Epithelial cell of proximal tubule (primary cell): Measurements from ENCODE around the gene NDUFAF7. TPM values are rescaled to one million over a fixed set of nuclear protein-coding genes. Genes with fewer than 3 reads are reported as not detected.
A peak's percentile ranks its signal among the peaks of the same experiment; 100 is the strongest.

Experiments used
- DNase-seq: peaks from one replicate; pipeline ENCODE4 v3.0.0-alpha.2; 2011; ENCODE audit warnings: low read depth
- H3K4me3 ChIP-seq: 2 replicates; pipeline ENCODE4 v1.5.1; 2011; ENCODE audit warnings: low read depth, mild to moderate bottlenecking, low read length
- CTCF ChIP-seq: conservative IDR thresholded peaks from 2 replicates; pipeline ENCODE4 v1.5.1; 2012; ENCODE audit warnings: low read depth, mild to moderate bottlenecking, low read length
- total RNA-seq: library from RNA; depleted of rRNA; stranded (reverse); fragments of >200 nt; gene quantifications from 2 replicates; pipeline ENCODE4 v1.2.3, GENCODE V29; 2015

NDUFAF7 gene
- total RNA-seq, 1 donor from 2014 or later, result 11.5 TPM

- peak overlapping the region; percentile 68 for H3K4me3 ChIP-seq
- no peak for TF ChIP-seq CTCF
- DNase-seq, result no peak
Measured at GRCh38 chr2:37232131-37232933, 874 bp downstream of the NDUFAF7 start.

GRCh38 chr2:37243435-37243834 lies 12.0 kb downstream of the NDUFAF7 start:
- H3K4me3 ChIP-seq, result no peak overlapping the region
- no peak for TF ChIP-seq CTCF
- DNase-seq, result no peak

GRCh38 chr2:37244017-37244416 lies 12.6 kb downstream of the NDUFAF7 start:
- DNase-seq, result no peak
- no peak for TF ChIP-seq CTCF
- H3K4me3 ChIP-seq, result no peak overlapping the region

GRCh38 chr2:37244755-37245154 lies 13.3 kb downstream of the NDUFAF7 start:
- H3K4me3 ChIP-seq, result no peak overlapping the region
- TF ChIP-seq CTCF, result no peak
- DNase-seq, result no peak

GRCh38 chr2:37246205-37246604 lies 14.7 kb downstream of the NDUFAF7 start:
- TF ChIP-seq CTCF, result no peak
- no peak for DNase-seq
- no peak overlapping the region for H3K4me3 ChIP-seq

GRCh38 chr2:37250869-37251740 lies 19.6 kb downstream of the NDUFAF7 start:
- DNase-seq, result no peak
- no peak for TF ChIP-seq CTCF
- H3K4me3 ChIP-seq, result no peak overlapping the region
